ENCODE results near the gene DNM1. TPM values are rescaled to one million over a fixed set of nuclear protein-coding genes. Genes with fewer than 3 reads are reported as not detected.
A peak's percentile ranks its signal among the peaks of the same experiment; 100 is the strongest.

The DNM1 gene
- total and polyA plus RNA-seq, 2 donors (not counting 3 experiments of a cell fraction or from before 2014, with no cell fraction given), result 0.59 to 2.9 TPM

GRCh38 chr9:128178806-128179431 is 24.3 kb upstream of the DNM1 start:
- no peaks in the 10 kb centered on the region for H3K4me1 ChIP-seq (ENCODE audit: control insufficient read depth, extremely low read depth, insufficient read depth, low read length)
- peaks cover 29 to 54% of the 10 kb centered on the region in 2 experiments for H3K36me3 ChIP-seq (ENCODE audit: control insufficient read depth in 2 of 2, extremely low read depth in 1 of 2, insufficient read depth in 2 of 2, low read length in 2 of 2)
- FAIRE-seq (no peak), DNase-seq (ENCODE audit: low read depth, low spot score) (no peak)
- H3K27me3 ChIP-seq (ENCODE audit: control insufficient read depth in 2 of 2, insufficient read depth in 2 of 2, low read length in 2 of 2), result no peaks in the 10 kb centered on the region
- CTCF ChIA-PET, result no interaction called here
- H3K79me2 ChIP-seq (ENCODE audit: control insufficient read depth, insufficient read depth, low read length), result no peaks in the 10 kb centered on the region
- no peak overlapping the region for H3K9ac ChIP-seq (replicated peaks; ENCODE audit: extremely low read depth, insufficient read depth, low read length)
- POLR2A ChIA-PET, result no interaction called here
- dilution Hi-C loops (cut with MboI; ENCODE audit: extremely low pct_ligation_motif_present, low sequenced_read_pairs), result no loop called here
- intact Hi-C loops (cut with micrococcal nuclease), result no loop called here
- H3K4me3 ChIP-seq (replicated peaks in 1 of 3; ENCODE audit: insufficient read depth in 1 of 3, low read depth in 1 of 3, low read length in 3 of 3), result no peak overlapping the region
- no peak for TF ChIP-seq MYC (IDR thresholded peaks at IDR 0.05; ENCODE audit: low read depth, low read length)
- no peak for TF ChIP-seq MAX (IDR thresholded peaks at IDR 0.05; ENCODE audit: insufficient read depth, insufficient read length)
- no peak for TF ChIP-seq CTCF (IDR thresholded peaks at IDR 0.05; ENCODE audit: extremely low read depth in 1 of 2, insufficient read depth in 1 of 2, low read depth in 1 of 2, low read length in 2 of 2)
- TF ChIP-seq POLR2AphosphoS5 (IDR thresholded peaks at IDR 0.05; ENCODE audit: insufficient read depth, low read depth, low read length), result no peak
- no peak for TF ChIP-seq EZH2 (IDR thresholded peaks at IDR 0.05; ENCODE audit: borderline replicate concordance, low read depth, low read length, severe bottlenecking)
- no peak for TF ChIP-seq JUN (IDR thresholded peaks at IDR 0.05; ENCODE audit: borderline replicate concordance, insufficient read depth, insufficient read length, low read depth)
- no peak for TF ChIP-seq POLR2A (IDR thresholded peaks at IDR 0.05; ENCODE audit: low read depth, low read length)
- TF ChIP-seq GATA2 (IDR thresholded peaks at IDR 0.05; ENCODE audit: insufficient read depth, insufficient read length, low read depth, low read length), result no peak
- no peak for TF ChIP-seq FOS (IDR thresholded peaks at IDR 0.05; ENCODE audit: borderline replicate concordance, insufficient read depth, low read length)
- H2AFZ ChIP-seq (ENCODE audit: low read depth, low read length), result no peak overlapping the region
- no peaks in the 10 kb centered on the region for H3K9me3 ChIP-seq (replicated peaks; ENCODE audit: control insufficient read depth, insufficient read depth, low read length)
- TSS peak; percentile 84 for BruUV-seq (replicated peaks)
- no peaks in the 10 kb centered on the region for H3K9me1 ChIP-seq (replicated peaks; ENCODE audit: control insufficient read depth, extremely low read depth, insufficient read depth, low read length)
- no peak overlapping the region for H3K4me2 ChIP-seq (ENCODE audit: insufficient read depth, low read length)
- no peaks in the 10 kb centered on the region for H4K20me1 ChIP-seq (replicated peaks; ENCODE audit: control insufficient read depth, extremely low read depth, insufficient read depth, low read length)
- H3K27ac ChIP-seq (ENCODE audit: insufficient read depth, low read depth, low read length), result no peak overlapping the region
